Endothelial cell (in vitro differentiated cells): ENCODE measurements around the gene GRB10. TPM values are rescaled to one million over a fixed set of nuclear protein-coding genes. Genes with fewer than 3 reads are reported as not detected.
"Not testable (repeated sequence)": the region's sequence is repeated elsewhere in the genome, so short reads cannot be mapped to it uniquely, and the experiment has no call there.

Source experiments
- DNase-seq: peaks from one replicate; pipeline ENCODE4 v3.0.0; 2021; ENCODE audit warnings: low spot score
- H3K27ac Mint-ChIP-seq: one replicate; pipeline ENCODE4 v1.8.0; 2021; ENCODE audit warnings: mixed read lengths, inconsistent platforms; ENCODE audit not compliant: unreplicated experiment
- H3K27me3 Mint-ChIP-seq: one replicate; pipeline ENCODE4 v1.8.0; 2021; ENCODE audit warnings: mild to moderate bottlenecking, moderate library complexity, mixed read lengths, inconsistent platforms; ENCODE audit not compliant: unreplicated experiment
- H3K36me3 Mint-ChIP-seq: one replicate; pipeline ENCODE4 v1.8.0; 2021; ENCODE audit warnings: mild to moderate bottlenecking, low read depth, mixed read lengths, inconsistent platforms; ENCODE audit not compliant: unreplicated experiment
- H3K4me1 Mint-ChIP-seq: one replicate; pipeline ENCODE4 v1.8.0; 2021; ENCODE audit warnings: mild to moderate bottlenecking, mixed read lengths, inconsistent platforms; ENCODE audit not compliant: unreplicated experiment
- H3K4me3 Mint-ChIP-seq: one replicate; pipeline ENCODE4 v1.8.0; 2021; ENCODE audit warnings: mild to moderate bottlenecking, mixed read lengths, inconsistent platforms; ENCODE audit not compliant: unreplicated experiment
- H3K9me3 Mint-ChIP-seq: one replicate; pipeline ENCODE4 v1.8.0; 2021; ENCODE audit warnings: mixed read lengths, inconsistent platforms; ENCODE audit not compliant: unreplicated experiment
- total RNA-seq: library from RNA; stranded (reverse); fragmentation: NEBNext Ultra II Directional; extraction: Animal tissue kit (Norgen Biotek cat#: 25700); gene quantifications from one replicate; pipeline ENCODE4 v1.2.1, GENCODE V29; 2021; ENCODE audit not compliant: unreplicated experiment
- TF ChIP-seq, protein P1 (sequence below): fragments of 200-600 bp; sonication (generic); IDR thresholded peaks from one replicate; pipeline ENCODE4 v1.5.0; 2021; ENCODE audit warnings: antibody characterized with exemption; ENCODE audit not compliant: unreplicated experiment

Gene GRB10
- total RNA-seq, 1 donor from 2014 or later, result 164 TPM

DNA sequence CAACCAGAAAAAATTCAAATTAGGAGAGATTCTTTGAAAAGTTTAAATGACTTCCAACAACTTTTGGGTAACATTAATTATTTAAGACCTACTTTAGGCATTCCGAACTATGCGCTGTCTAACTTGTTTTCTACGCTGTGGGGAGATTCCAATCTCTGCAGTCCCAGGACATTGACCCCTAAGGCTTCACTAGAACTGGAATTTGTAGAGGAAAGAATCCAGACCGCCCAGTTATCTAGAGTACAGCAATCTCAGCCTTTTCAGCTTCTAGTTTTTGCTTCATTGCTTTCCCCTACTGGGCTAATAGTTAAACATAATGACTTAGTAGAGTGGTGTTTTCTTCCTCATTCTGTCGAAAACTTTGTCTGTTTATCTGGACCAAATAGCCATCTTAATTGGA, 202.6 kb downstream of the GRB10 start:
- TF ChIP-seq, protein P1, sequence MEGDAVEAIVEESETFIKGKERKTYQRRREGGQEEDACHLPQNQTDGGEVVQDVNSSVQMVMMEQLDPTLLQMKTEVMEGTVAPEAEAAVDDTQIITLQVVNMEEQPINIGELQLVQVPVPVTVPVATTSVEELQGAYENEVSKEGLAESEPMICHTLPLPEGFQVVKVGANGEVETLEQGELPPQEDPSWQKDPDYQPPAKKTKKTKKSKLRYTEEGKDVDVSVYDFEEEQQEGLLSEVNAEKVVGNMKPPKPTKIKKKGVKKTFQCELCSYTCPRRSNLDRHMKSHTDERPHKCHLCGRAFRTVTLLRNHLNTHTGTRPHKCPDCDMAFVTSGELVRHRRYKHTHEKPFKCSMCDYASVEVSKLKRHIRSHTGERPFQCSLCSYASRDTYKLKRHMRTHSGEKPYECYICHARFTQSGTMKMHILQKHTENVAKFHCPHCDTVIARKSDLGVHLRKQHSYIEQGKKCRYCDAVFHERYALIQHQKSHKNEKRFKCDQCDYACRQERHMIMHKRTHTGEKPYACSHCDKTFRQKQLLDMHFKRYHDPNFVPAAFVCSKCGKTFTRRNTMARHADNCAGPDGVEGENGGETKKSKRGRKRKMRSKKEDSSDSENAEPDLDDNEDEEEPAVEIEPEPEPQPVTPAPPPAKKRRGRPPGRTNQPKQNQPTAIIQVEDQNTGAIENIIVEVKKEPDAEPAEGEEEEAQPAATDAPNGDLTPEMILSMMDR, result no peak
- no peak overlapping the region for H3K4me3 Mint-ChIP-seq
- no peak overlapping the region for H3K27ac Mint-ChIP-seq
- H3K4me1 Mint-ChIP-seq, result no peaks in the 10 kb centered on the region
- DNase-seq, result no peak
- H3K9me3 Mint-ChIP-seq, result peaks cover 13% of the 10 kb centered on the region
- peaks cover 24% of the 10 kb centered on the region for H3K36me3 Mint-ChIP-seq
- H3K27me3 Mint-ChIP-seq, result peaks cover 4% of the 10 kb centered on the region

- DNase-seq, H3K27ac Mint-ChIP-seq, H3K27me3 Mint-ChIP-seq, H3K9me3 Mint-ChIP-seq, H3K4me3 Mint-ChIP-seq, H3K4me1 Mint-ChIP-seq: not testable (repeated sequence)
- peaks cover 16% of the 10 kb centered on the region for H3K36me3 Mint-ChIP-seq
Observed at GRCh38 chr7:50578105-50578504, 204.6 kb downstream of the GRB10 start.

GRCh38 chr7:50577569-50577968, 205.1 kb downstream of the GRB10 start:
- Mint-ChIP-seq H3K27ac (no peak overlapping the region), H3K36me3 (peaks cover 14% of the 10 kb centered on the region), H3K4me1 (no peaks in the 10 kb centered on the region), H3K27me3 (peaks cover 4% of the 10 kb centered on the region), H3K4me3 (no peak overlapping the region), H3K9me3 (peaks cover 6% of the 10 kb centered on the region)
- TF ChIP-seq, protein P1, result no peak
- DNase-seq, result no peak

DNA sequence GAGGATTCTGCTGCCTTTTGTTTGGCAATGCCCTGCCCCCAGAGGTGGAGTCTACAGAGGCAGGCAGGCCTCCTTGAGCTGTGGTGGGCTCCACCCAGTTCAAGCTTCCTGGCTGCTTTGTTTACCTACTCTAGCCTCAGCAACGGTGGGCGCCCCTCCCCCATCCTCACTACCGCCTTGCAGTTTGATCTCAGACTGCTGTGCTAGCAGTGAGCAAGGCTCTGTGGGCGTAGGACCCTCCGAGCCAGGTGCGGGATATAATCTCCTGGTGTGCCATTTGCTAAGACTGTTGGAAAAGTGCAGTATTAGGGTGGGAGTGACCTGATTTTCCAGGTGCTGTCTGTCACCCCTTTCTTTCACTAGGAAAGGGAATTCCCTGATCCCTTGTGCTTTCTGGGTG, 206.3 kb downstream of the GRB10 start:
- not testable (repeated sequence) for DNase-seq, H3K4me1 Mint-ChIP-seq, H3K27ac Mint-ChIP-seq, H3K27me3 Mint-ChIP-seq, H3K9me3 Mint-ChIP-seq, H3K4me3 Mint-ChIP-seq
- peaks cover 11% of the 10 kb centered on the region for H3K36me3 Mint-ChIP-seq

GRCh38 chr7:50567715-50568261, 214.9 kb downstream of the GRB10 start:
- Mint-ChIP-seq H3K9me3 (no peaks in the 10 kb centered on the region), H3K27ac (no peak overlapping the region), H3K4me1 (no peaks in the 10 kb centered on the region), H3K36me3 (no peaks in the 10 kb centered on the region), H3K27me3 (peaks cover 4% of the 10 kb centered on the region), H3K4me3 (no peak overlapping the region)
- TF ChIP-seq, protein P1, result no peak
- DNase-seq, result no peak

DNA sequence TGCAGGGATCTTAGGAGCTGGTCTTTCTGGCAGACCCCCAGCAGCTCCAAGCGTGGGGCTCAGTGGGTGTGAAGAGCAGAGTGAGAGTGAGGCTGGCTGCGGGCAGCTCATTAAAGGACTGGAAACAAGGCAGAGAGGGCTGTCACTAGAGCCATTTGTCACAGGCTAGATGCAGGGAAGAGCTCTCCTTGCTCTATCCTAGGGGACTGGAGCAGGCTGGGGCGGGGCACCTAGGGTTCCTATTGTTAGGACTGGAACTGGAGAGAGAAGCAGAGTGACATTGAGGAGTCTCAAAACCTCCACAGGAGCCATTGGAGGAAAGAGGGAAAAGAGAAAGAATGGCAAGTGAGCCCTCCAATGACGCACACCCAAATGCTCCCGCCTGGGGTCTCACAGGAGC, 216.7 kb downstream of the GRB10 start:
- no peak for DNase-seq
- no peaks in the 10 kb centered on the region for H3K4me1 Mint-ChIP-seq
- no peaks in the 10 kb centered on the region for H3K9me3 Mint-ChIP-seq
- H3K4me3 Mint-ChIP-seq, result no peak overlapping the region
- TF ChIP-seq, protein P1, result no peak
- H3K27ac Mint-ChIP-seq, result no peak overlapping the region
- no peaks in the 10 kb centered on the region for H3K36me3 Mint-ChIP-seq
- H3K27me3 Mint-ChIP-seq, result peaks cover 4% of the 10 kb centered on the region
